ENCODE results near the gene GIT1.

DNA sequence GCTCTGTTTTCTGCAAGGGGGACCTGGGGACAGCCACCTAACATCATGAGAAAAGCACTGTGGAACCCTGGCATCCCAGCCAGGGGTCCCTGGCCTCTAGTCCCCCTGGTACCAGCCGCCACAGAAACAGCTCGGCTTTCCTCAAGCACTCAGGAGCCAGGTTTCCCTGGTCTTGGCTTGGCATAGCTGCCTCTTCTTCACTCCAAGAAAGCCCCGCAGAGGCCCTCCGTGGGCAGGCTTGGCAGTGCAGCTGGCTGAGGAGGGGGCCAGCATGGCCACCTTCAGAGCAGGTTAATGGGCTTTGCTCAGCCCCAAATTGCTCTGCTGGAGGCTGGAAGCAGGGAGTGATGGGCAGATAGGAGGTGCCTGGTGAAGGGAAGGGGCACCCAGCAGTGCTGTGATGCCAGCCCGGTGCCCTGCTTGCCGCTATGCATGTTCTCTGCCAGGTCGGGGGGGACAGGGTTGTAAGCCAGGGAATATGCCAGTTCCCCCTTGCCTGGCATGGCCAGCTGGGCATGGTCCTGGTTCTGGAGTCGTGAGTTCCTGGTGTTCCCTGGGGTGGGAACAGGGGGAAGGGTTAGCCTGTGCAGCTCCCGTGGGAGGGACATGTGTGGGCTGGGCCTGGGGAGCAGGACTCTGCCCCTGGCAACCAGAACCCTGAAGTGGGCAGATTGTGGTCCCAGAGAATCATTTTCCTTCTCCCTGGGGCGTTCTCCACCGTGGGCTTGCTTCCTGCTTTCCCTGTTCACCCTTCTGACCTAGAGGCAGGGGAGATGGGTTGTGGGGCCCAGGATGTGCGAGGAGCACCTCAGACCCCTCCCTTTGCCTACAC lies 6.7 kb upstream of the GIT1 start:
- no peak for TF ChIP-seq CTCF (IDR thresholded peaks at IDR 0.05; ENCODE audit: poor library complexity)
- TF ChIP-seq EZH2 (IDR thresholded peaks at IDR 0.05; ENCODE audit: borderline replicate concordance): no peak
- no peak for TF ChIP-seq EZH2phosphoT487 (IDR thresholded peaks at IDR 0.05; ENCODE audit: low read depth, severe bottlenecking, unreplicated experiment)

All from hepatocyte (in vitro differentiated cells).